GM21526 (cell line): ENCODE measurements around the gene PELO.
"Not testable (repeated sequence)": the region's sequence is repeated elsewhere in the genome, so short reads cannot be mapped to it uniquely, and the experiment has no call there.

Experiments
- ATAC-seq: cut with Tn5 transposase; IDR thresholded peaks from one replicate; pipeline ENCODE4 v1.9.1; 2021; ENCODE audit warnings: moderate library complexity; ENCODE audit not compliant: unreplicated experiment, low FRiP score

PELO gene

GRCh38 chr5:52787600-52788504, at the start of gene PELO, which contains the start of gene ITGA1:
PELO (plus strand) TSS chr5:52787916; CDS start chr5:52800395, 12,479 bp downstream.
ITGA1 (plus strand) TSS chr5:52787916; CDS start chr5:52788354, 438 bp downstream.
- ATAC-seq, result peak; percentile 57

GRCh38 chr5:52738095-52738506, 49.6 kb upstream of the PELO start:
- no peak for ATAC-seq

- no peak for ATAC-seq
Observed at GRCh38 chr5:52740007-52740406, 47.7 kb upstream of the PELO start.

- ATAC-seq, result no peak
Observed at GRCh38 chr5:52743012-52743411, 44.7 kb upstream of the PELO start.

- ATAC-seq, result no peak
Observed at GRCh38 chr5:52743529-52743928, 44.2 kb upstream of the PELO start.

- no peak for ATAC-seq
Observed at GRCh38 chr5:52743970-52744369, 43.7 kb upstream of the PELO start.

GRCh38 chr5:52744867-52745458, 42.8 kb upstream of the PELO start:
- ATAC-seq, result not testable (repeated sequence)

- ATAC-seq, result no peak
Observed at GRCh38 chr5:52746539-52746938, 41.2 kb upstream of the PELO start.

- no peak for ATAC-seq
Observed at GRCh38 chr5:52748590-52748989, 39.1 kb upstream of the PELO start.

GRCh38 chr5:52749666-52750065, 38.0 kb upstream of the PELO start:
- ATAC-seq, result no peak

GRCh38 chr5:52751137-52751536, 36.6 kb upstream of the PELO start:
- no peak for ATAC-seq

GRCh38 chr5:52754051-52754450, 33.7 kb upstream of the PELO start:
- ATAC-seq, result no peak

- no peak for ATAC-seq
Observed at GRCh38 chr5:52757527-52757926, 30.2 kb upstream of the PELO start.

- ATAC-seq, result no peak
Observed at GRCh38 chr5:52758014-52758413, 29.7 kb upstream of the PELO start.

GRCh38 chr5:52759331-52759730, 28.4 kb upstream of the PELO start:
- ATAC-seq, result no peak

GRCh38 chr5:52760695-52761366, 26.9 kb upstream of the PELO start:
- peak; percentile 57 for ATAC-seq

- ATAC-seq, result no peak
Observed at GRCh38 chr5:52767217-52767743, 20.4 kb upstream of the PELO start.

- no peak for ATAC-seq
Observed at GRCh38 chr5:52767766-52768480, 19.8 kb upstream of the PELO start.

- ATAC-seq, result no peak
Observed at GRCh38 chr5:52769061-52769460, 18.7 kb upstream of the PELO start.

GRCh38 chr5:52770287-52770939, 17.3 kb upstream of the PELO start:
- ATAC-seq, result no peak
